PC-3 (cell line): ENCODE measurements around the gene MOGAT3. TPM values are rescaled to one million over a fixed set of nuclear protein-coding genes. Genes with fewer than 3 reads are reported as not detected.
A peak's percentile ranks its signal among the peaks of the same experiment; 100 is the strongest.

Experiments
- ATAC-seq: fragments of 200-7000 bp; cut with Tn5 transposase; 2 replicates; pipeline ENCODE4 v1.9.1; 2020; ENCODE audit warnings: mild to moderate bottlenecking, moderate library complexity
- BruUV-seq: library from RNA; stranded (reverse); fragments of 400-500 nt; replicated peaks from 2 replicates; lab custom pipeline; 2021; lab: Mats Ljungman, UMichigan
- CTCF ChIA-PET: fragments of 300-600 bp; sonication (Branson Sonifier 250); formaldehyde crosslinking; loops from one replicate; lab custom pipeline; 2022; ENCODE audit warnings: antibody characterized with exemption; lab: Charles Lee
- POLR2A ChIA-PET: fragments of 300-600 bp; sonication (Branson Sonifier 250); formaldehyde crosslinking; loops from one replicate; lab custom pipeline; 2022; ENCODE audit warnings: antibody characterized with exemption; ENCODE audit not compliant: unreplicated experiment; lab: Charles Lee
- DNase-seq: peaks from one replicate; pipeline ENCODE4 v3.0.0-alpha.2; 2015
- H2AFZ ChIP-seq: fragments of 300-600 bp; sonication (generic); 2 replicates; pipeline ENCODE4 v1.6.0; 2016; ENCODE audit warnings: antibody characterized with exemption, low read length
- H3F3A ChIP-seq: fragments of 300-600 bp; sonication (generic); one replicate; pipeline ENCODE4 v1.6.0; 2017; ENCODE audit warnings: antibody characterized with exemption, low read length, control low read depth, mild to moderate bottlenecking; ENCODE audit not compliant: unreplicated experiment
- H3K27ac ChIP-seq: fragments of 300-600 bp; sonication (generic); 2 replicates; pipeline ENCODE4 v1.5.1; 2016; ENCODE audit warnings: mild to moderate bottlenecking, low read length
- H3K27me3 ChIP-seq: fragments of 300-600 bp; sonication (generic); 2 replicates; pipeline ENCODE4 v1.6.1; 2016; ENCODE audit warnings: low read length, mixed read lengths
- H3K36me3 ChIP-seq: fragments of 300-600 bp; sonication (generic); 2 replicates; pipeline ENCODE4 v1.6.1; 2016; ENCODE audit warnings: low read depth, mixed run types, low read length, mixed read lengths
- H3K4me1 ChIP-seq: fragments of 300-600 bp; sonication (generic); 2 replicates; pipeline ENCODE4 v1.5.1; 2016; ENCODE audit warnings: low read length; ENCODE audit not compliant: insufficient read depth
- H3K4me2 ChIP-seq: fragments of 300-600 bp; sonication (generic); 2 replicates; pipeline ENCODE4 v1.6.0; 2016; ENCODE audit warnings: low read length
- H3K4me3 ChIP-seq: fragments of 300-600 bp; sonication (generic); 2 replicates; pipeline ENCODE4 v1.5.1; 2016; ENCODE audit warnings: mild to moderate bottlenecking, low read length, mixed read lengths
- H3K79me2 ChIP-seq: fragments of 300-600 bp; sonication (generic); 2 replicates; pipeline ENCODE4 v1.6.1; 2017; ENCODE audit warnings: low read length, mixed read lengths
- H3K9ac ChIP-seq: fragments of 300-600 bp; sonication (generic); 2 replicates; pipeline ENCODE4 v1.6.0; 2016; ENCODE audit warnings: mild to moderate bottlenecking, low read length
- H3K9me2 ChIP-seq: fragments of 300-600 bp; sonication (generic); replicated peaks from 2 replicates; pipeline ENCODE4 v1.6.1; 2016; ENCODE audit warnings: mixed run types, low read length, mixed read lengths
- H3K9me3 ChIP-seq: fragments of 300-600 bp; sonication (generic); 2 replicates; pipeline ENCODE4 v1.6.1; 2016; ENCODE audit warnings: low read length, mixed read lengths
- H4K20me1 ChIP-seq: fragments of 300-600 bp; sonication (generic); 2 replicates; pipeline ENCODE4 v1.6.1; 2016; ENCODE audit warnings: low read length, mixed read lengths
- CTCF ChIP-seq: fragments of 300-600 bp; sonication (generic); conservative IDR thresholded peaks from 2 replicates; pipeline ENCODE4 v1.5.1; 2017; ENCODE audit warnings: antibody characterized with exemption, low read depth, mild to moderate bottlenecking, low read length
- EZH2 ChIP-seq: fragments of 300-600 bp; sonication (generic); IDR thresholded peaks from one replicate; pipeline ENCODE4 v1.6.1; 2017; ENCODE audit warnings: antibody characterized with exemption, mild to moderate bottlenecking, low read length; ENCODE audit not compliant: unreplicated experiment
- EZH2phosphoT487 ChIP-seq: fragments of 300-600 bp; sonication (generic); IDR thresholded peaks from 2 replicates; pipeline ENCODE4 v1.6.1; 2018; ENCODE audit warnings: mild to moderate bottlenecking, antibody characterized with exemption, low read length, borderline replicate concordance
- intact Hi-C: fragments of 100-400 bp; cut with micrococcal nuclease; formaldehyde crosslinking; loops from 2 replicates; pipeline ENCODE4 v1.9.0; 2023
- total RNA-seq: library from RNA; depleted of rRNA; stranded (reverse); fragments of >200 nt; gene quantifications from 2 replicates; pipeline ENCODE4 v1.2.3, GENCODE V29; 2014

Gene MOGAT3
- total RNA-seq, 1 experiment from 2014 or later = not detected

GRCh38 chr7:101171442-101171837, 29.4 kb downstream of the MOGAT3 start:
- no peaks in the 10 kb centered on the region for H3K79me2 ChIP-seq
- H4K20me1 ChIP-seq = no peaks in the 10 kb centered on the region
- no peak overlapping the region for H3K4me2 ChIP-seq
- no peak for DNase-seq
- peaks cover 39% of the 10 kb centered on the region for H3K4me1 ChIP-seq
- intact Hi-C loops = no loop called here
- ATAC-seq = no peak
- BruUV-seq = no TSS peak
- no peaks in the 10 kb centered on the region for H3F3A ChIP-seq
- no peak for TF ChIP-seq EZH2phosphoT487
- peak; percentile 34 for TF ChIP-seq CTCF
- H2AFZ ChIP-seq = no peak overlapping the region
- no peak overlapping the region for H3K27ac ChIP-seq
- POLR2A ChIA-PET = no interaction called here
- H3K9ac ChIP-seq = no peak overlapping the region
- H3K36me3 ChIP-seq = no peaks in the 10 kb centered on the region
- H3K4me3 ChIP-seq = no peak overlapping the region
- CTCF ChIA-PET = no interaction called here
- no peaks in the 10 kb centered on the region for H3K9me2 ChIP-seq
- H3K9me3 ChIP-seq = no peaks in the 10 kb centered on the region
- H3K27me3 ChIP-seq = peaks cover 46% of the 10 kb centered on the region

- Histone ChIP-seq H3K36me3 (no peaks in the 10 kb centered on the region), H3K4me1 (peaks cover 42% of the 10 kb centered on the region), H4K20me1 (no peaks in the 10 kb centered on the region), H3K4me3 (no peak overlapping the region), H3K79me2 (no peaks in the 10 kb centered on the region), H3K27me3 (peaks cover 48% of the 10 kb centered on the region), H2AFZ (no peak overlapping the region), H3K4me2 (no peak overlapping the region), H3K27ac (no peak overlapping the region), H3K9ac (no peak overlapping the region), H3F3A (no peaks in the 10 kb centered on the region), H3K9me3 (no peaks in the 10 kb centered on the region), H3K9me2 (no peaks in the 10 kb centered on the region)
- no TSS peak for BruUV-seq
- ATAC-seq (no peak), DNase-seq (no peak)
- intact Hi-C loops = no loop called here
- CTCF ChIA-PET = interaction anchor here (0.6 kb wide), 1 partner anchor 16 kb away, joined by 4 read pairs; no protein-coding TSS in a partner anchor
- POLR2A ChIA-PET = no interaction called here
- TF ChIP-seq EZH2 = no peak
- TF ChIP-seq EZH2phosphoT487 = no peak
- TF ChIP-seq CTCF = no peak
Observed at GRCh38 chr7:101170617-101171441, 30.0 kb downstream of the MOGAT3 start.
